ENCODE results near the gene EIF4G3.
"Not testable (repeated sequence)": the region's sequence is repeated elsewhere in the genome, so short reads cannot be mapped to it uniquely, and the experiment has no call there.

Gene EIF4G3

GRCh38 chr1:21176586-21177555 lies at the start of gene EIF4G3:
TSS of gene EIF4G3 (minus strand) at chr1:21176897. CDS start at chr1:21002742, 174,155 bp downstream.
- DNase-seq: peak; percentile 99

- no peak for DNase-seq
Measured at GRCh38 chr1:21225065-21225464, 48.4 kb upstream of the EIF4G3 start.

DNA sequence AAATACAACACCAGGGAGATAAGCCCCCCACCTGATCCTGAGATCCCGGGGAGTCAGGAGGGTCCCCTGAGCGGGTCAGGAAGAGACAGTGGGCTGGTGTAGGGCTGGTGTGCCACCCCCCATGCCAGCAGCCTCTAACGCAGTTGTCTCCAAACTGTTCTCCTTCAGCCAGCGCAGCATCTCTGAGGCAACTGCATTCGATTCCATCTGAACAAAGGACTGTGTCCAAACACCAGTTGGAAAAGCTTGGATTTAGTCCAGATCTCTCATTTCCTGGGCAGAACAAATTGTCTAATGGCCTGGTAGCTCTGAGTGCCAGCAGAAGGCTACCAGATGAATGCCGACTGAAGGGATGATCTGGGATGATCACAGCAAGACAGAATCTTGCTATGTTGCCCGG lies 44.1 kb upstream of the EIF4G3 start:
- DNase-seq: no peak

DNA sequence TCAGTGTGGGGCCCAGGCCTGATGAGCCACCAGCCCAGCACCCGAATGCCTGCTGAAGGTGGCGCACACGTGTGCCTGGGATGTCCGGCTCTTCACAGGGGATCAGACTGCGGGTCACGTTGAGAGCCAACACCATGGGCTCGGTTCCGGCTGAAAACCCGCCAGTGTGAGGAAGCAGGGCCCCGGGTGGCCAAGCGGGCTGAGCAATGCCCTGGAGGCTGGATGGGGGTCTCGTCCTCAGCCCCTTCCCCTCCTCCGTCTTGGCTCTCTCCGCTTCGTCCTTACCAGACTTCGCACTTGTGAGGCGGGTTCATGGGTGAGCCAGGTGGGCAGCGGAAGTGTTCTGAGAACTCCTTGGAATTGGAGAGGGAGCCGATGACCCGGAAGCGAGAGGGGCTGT lies 43.0 kb upstream of the EIF4G3 start:
- DNase-seq: no peak

DNA sequence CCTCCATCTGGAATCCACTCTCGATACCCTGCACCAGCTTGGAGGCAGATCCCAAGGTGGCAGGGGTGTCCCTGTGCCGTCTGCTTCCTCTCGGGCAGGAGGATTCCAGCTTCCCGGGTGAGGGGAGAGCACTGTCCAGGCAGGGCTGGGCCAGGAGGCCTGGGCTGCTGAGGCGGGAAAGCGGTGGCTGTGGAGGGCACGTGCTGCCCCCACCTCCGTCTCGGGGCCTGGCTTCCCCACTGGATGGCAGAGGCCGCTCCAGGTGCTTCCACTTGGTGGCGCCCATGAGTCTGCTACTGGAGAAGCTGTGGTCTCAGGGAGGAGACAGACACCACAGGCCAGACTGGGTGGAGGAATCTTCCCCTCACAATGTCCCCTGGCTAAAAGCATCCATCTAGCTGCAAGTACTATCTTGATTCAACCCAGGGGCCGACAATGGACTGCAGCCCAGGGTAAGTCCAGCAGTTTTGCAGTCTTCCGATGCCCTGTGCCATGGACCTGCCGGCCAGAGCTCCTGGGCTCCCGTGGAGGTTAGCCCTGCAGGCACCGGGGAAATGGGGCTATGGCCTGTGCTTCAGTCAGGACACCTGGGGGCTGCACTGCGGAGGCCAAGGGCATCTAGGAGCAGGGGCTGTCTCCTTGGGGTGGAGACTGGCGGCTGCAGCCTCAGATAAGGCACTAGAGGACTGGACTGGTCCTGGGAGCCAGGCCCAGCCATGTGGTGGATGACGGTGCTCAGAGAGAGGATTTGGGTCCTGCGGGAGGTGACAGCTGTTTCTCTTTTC lies 41.3 kb upstream of the EIF4G3 start:
- DNase-seq: peak; percentile 51

DNA sequence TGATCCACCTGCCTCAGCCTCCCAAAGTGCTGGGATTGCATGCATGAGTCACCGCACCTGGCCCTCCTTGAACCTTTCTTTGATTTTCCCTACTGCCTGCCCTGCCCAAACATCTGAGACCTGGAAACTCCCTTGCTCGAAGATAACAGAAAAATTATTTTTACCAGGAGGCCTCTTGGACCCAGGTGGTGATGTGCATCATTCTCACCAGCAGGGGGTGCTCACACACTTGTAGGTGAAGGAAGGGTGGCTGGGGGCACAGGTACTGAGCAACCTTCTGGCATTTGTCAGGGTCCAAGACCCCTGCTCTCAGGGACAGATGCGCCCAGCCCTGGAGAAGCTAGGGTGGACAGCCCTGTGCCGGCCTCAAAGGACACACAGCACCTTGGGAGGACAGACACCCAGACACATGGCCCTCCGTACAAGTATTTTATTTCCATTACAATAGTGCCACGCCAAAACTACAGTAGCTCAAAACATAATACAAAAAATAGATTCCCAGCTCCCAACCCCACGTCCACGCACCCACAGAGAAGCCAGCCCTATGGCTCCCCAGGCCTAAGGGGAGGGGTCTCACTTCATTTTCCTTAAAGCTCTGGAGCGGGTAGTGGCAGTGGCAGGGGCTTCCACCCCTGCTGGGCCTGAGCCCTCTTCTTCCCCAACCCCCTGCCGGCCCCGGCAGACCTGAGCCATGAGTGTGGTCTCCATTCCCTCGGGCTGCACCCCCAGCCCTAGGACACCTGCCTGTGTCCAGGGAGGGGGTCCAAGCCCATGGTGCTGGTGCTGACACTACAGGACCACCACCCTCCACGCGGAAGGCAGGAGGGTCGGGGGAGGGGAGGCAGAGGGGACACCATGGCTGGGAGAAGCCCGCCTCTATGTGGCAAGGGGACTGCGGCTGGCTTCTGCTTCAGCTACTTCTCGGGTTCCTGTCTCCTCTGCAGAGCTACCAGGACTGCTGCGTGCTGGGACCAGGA lies 40.4 kb upstream of the EIF4G3 start:
- peak; percentile 77 for DNase-seq

DNA sequence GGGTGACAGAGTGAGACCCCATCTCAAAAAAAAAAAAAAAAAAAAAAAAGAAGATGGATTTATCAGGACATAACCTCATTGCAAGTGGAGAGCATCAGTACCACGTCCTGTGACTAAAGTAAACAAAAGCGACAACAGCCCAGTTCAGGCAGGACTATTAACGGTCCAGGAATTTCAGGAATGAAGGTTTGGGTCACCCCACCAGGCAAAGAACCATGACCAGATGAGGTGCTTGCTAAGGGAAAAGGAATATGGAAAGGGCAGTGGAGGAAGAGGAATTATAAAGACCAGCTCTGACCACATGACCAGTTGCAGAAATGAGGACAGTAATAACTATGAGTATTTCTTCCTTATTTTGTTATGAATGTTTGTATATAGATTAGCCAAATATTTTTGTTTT lies 35.4 kb upstream of the EIF4G3 start:
- no peak for DNase-seq

DNA sequence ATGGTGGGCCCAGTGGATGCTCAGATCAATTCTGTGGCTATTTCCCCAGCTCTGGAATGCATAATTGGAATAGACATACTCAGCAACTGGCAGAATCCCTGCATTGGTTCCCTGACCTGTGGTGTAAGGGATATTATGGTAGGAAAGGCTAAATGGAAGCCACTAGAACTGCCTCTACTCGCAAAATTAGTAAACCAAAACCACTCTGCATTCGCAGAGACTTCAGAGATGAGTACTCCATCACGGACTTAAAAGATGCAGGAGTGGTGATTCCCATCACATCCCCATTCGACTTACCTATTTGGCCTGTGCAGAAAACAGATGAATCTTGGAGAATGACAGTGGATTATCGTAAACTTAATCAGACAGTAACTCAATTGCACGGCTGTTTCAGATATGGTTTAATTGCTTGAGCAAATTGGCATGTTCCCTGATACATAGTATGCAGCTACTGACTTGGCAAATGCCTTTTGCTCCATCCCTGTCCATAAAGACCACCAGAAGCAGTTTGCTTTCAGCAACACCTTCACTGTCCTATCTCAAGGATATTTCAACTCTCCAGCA lies 31.5 kb upstream of the EIF4G3 start:
- DNase-seq: not testable (repeated sequence)

GRCh38 chr1:21206117-21206516 lies 29.4 kb upstream of the EIF4G3 start:
- DNase-seq: no peak

GRCh38 chr1:21205416-21205815 lies 28.7 kb upstream of the EIF4G3 start:
- no peak for DNase-seq

GRCh38 chr1:21201650-21202049 lies 25.0 kb upstream of the EIF4G3 start:
- no peak for DNase-seq

DNA sequence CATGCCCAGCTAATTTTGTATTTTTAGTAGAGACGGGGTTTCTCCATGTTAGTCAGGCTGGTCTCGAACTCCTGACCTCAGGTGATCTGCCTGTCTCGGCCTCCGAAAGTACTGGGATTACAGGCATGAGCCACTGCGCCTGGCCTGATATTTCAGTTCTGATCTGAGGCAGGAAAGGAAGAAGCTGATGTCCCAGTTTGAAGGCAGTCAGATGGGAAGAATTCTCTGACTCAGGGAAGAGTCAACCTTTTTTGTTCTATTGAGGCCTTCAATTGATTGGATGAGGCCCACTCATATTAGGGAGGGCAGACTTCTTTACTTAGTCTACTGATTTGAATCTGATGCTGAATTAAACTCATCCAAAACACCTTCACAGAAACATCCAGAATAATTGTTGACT lies 24.5 kb upstream of the EIF4G3 start:
- DNase-seq: not testable (repeated sequence)

DNA sequence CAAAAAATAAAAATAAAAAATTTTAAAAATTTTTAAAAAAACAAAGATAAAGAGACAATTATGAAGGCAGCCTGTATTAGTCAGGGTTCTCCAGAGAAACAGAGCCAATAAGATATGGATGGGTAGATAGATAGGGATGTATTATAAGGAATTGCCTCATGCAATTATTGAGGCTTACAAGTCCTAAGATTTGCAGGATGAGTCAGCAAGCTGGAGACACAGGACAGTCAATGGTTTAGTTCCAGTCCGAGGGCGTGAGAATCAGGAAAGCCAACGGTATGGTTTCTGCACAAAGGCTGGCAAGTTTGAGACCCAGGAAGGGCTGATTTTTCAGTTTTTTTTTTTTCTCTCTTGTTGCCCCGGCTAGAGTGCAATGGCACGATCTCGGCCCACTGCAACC lies 24.1 kb upstream of the EIF4G3 start:
- no peak for DNase-seq

DNA sequence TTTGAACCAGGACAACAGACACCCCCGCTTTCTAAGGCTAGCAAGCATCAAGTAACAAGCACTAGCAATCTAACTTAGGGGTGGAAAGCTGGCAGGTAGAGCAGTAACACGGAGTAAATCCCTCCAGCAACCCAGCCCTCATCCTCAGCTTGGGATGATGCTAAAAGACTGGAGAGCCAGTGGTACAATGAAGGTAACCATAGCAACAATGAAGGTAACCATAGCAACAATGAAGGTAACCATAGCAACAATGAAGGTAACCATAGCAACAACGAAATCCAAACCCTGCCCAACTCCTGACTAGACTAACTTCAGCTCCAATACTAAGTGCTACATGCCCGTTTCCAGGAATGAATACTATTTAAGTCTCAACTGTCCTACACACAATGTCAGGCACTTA lies 22.2 kb upstream of the EIF4G3 start:
- DNase-seq: no peak

GRCh38 chr1:21192871-21193270 lies 16.2 kb upstream of the EIF4G3 start:
- DNase-seq: no peak

DNA sequence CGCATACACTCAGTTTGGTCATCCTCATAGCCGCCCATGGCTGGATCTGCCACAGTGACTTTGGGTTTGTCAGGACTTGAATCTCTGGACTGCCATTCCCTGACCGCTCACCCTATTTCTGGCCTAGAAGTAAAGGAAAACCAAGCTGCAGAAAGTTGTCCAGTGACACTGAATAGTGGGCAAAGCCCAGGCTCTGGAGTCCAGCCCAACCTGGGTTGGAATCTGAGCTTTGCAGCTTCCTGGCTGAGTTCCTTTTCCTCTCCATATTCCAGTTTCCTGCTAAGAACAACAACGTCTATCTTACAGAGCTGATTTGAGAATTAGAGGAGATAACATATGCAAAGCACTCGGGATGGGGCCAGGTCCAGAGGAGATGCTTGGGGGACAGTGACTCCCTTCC lies 15.6 kb upstream of the EIF4G3 start:
- DNase-seq: no peak

DNA sequence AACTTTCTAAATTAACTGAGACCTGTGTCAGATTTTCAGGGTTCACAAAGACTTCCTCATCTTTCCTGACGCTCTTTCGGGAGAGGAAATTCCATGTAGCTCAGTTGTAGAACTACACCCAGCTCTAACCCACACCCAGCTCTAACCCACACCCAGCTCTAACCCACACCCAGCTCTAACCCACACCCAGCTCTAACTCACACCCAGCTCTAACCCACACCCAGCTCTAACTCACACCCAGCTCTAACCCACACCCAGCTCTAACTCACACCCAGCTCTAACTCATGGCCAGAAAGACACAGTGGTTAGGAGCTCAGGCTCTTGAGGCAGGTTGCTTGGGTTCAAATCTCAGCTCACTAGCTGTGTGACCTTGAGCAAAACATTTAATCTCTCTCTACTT lies 14.1 kb upstream of the EIF4G3 start:
- not testable (repeated sequence) for DNase-seq

DNA sequence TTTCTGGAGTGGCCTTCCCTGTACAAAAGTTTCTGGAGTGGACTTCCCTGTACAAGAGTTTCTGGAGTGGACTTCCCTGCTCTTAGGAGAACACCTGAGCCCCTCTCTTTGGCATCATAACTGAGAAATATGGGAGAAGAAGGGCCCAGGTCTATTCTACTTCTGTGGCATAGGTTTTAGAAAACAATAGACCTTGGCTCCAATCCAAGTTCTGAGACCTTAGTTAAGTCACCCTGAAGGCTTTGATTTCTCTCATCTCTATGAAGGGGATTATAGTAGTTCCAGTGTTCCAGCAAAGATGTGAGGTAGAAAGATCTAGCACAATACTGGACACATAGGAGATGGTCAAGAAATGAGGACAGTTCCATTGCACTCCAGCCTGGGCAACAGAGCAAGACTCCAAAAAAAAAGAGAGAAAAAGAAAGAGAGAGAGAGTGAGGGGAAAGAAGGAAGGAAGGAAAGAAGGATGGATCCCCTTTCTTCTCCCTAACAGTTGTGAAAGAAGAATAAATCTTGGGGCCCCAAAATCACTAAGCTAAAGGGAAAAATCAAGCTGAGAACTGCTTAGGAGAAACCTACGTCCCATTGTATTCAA lies 13.3 kb upstream of the EIF4G3 start:
- DNase-seq: peak; percentile 51

DNA sequence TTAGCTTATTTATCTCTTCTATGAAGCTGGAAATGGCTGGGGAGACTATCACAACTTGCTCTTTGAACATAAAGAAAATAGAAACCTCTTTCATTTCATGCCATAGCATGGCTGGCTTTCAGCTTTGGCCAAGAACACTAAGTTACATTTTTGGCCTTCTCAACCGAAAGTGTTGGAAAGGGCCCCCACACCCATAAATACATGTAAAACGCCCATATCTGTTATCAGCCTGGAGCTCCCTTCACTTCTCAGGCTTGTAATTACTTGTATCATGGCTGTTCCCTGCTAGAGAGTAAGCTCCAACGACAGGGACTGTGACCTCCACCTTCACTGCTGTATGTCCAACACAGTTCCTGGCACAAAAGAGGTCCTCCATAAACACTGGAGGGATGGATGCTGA lies 12.7 kb upstream of the EIF4G3 start:
- DNase-seq: no peak

GRCh38 chr1:21188235-21188634 lies 11.5 kb upstream of the EIF4G3 start:
- no peak for DNase-seq

DNA sequence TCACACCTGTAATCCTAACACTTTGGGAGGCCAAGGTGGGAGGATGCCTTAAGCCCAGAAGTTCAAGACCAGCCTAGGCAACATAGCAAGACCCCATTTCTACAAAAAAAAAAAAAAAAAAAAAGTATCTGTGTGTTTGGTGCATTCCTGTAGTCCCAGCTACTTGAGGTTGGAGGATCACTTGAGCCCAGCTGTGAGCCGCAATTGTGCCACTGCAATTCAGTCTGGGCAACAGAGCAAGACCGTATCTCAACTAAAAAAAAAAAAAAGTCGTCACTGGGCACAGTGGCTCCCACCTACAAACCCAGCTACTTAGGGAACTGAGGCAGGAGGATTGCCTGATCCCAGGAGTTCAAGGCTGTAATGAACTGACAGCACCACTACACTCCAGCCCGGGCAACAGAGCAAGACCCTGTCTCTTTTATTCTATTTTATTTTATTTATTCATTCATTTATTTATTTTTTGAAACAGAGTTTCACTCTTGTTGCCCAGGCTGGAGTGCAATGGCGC lies 8.6 kb upstream of the EIF4G3 start:
- no peak for DNase-seq

- peak; percentile 91 for DNase-seq
Measured at GRCh38 chr1:21184276-21184675, 7.6 kb upstream of the EIF4G3 start.
